RWPE2 (cell line): ENCODE results near the gene CCDC51.

Source experiments
- ATAC-seq: fragments of 200-7000 bp; cut with Tn5 transposase; 3 replicates; pipeline ENCODE4 v1.9.1; 2021; ENCODE audit warnings: low read depth
- DNase-seq: peaks from one replicate; pipeline ENCODE4 v3.0.0-alpha.2; 2020; ENCODE audit warnings: low spot score
- H3K27ac ChIP-seq: fragments of 450-650 bp; 2 replicates; pipeline ENCODE4 v1.5.1; 2017; ENCODE audit warnings: mild to moderate bottlenecking; ENCODE audit not compliant: poor library complexity, severe bottlenecking
- H3K27me3 ChIP-seq: fragments of 250-450 bp; sonication (Bioruptor Pico); 2 replicates; pipeline ENCODE4 v1.5.1; 2021; ENCODE audit warnings: mild to moderate bottlenecking, moderate library complexity; ENCODE audit not compliant: insufficient read depth, poor library complexity, severe bottlenecking
- H3K36me3 ChIP-seq: fragments of 250-450 bp; sonication (Bioruptor Pico); 2 replicates; pipeline ENCODE4 v1.5.1; 2020; ENCODE audit warnings: low read depth, mild to moderate bottlenecking, moderate library complexity
- H3K4me1 ChIP-seq: fragments of 250-450 bp; sonication (Bioruptor Pico); 2 replicates; pipeline ENCODE4 v1.5.1; 2021; ENCODE audit warnings: mild to moderate bottlenecking, moderate library complexity; ENCODE audit not compliant: insufficient read depth, poor library complexity, severe bottlenecking
- H3K4me3 ChIP-seq: fragments of 250-450 bp; sonication (Bioruptor Pico); 2 replicates; pipeline ENCODE4 v1.5.1; 2021; ENCODE audit warnings: mild to moderate bottlenecking, moderate library complexity; ENCODE audit not compliant: severe bottlenecking
- H3K9me3 ChIP-seq: fragments of 250-450 bp; sonication (Bioruptor Pico); 2 replicates; pipeline ENCODE4 v1.5.1; 2021; ENCODE audit warnings: mild to moderate bottlenecking, moderate library complexity; ENCODE audit not compliant: severe bottlenecking
- TF ChIP-seq, protein P1 (sequence below): fragments of 450-650 bp; IDR thresholded peaks from one replicate; pipeline ENCODE4 v1.5.1; 2017; ENCODE audit warnings: mild to moderate bottlenecking, moderate library complexity; ENCODE audit not compliant: poor library complexity, severe bottlenecking

CCDC51 gene

DNA sequence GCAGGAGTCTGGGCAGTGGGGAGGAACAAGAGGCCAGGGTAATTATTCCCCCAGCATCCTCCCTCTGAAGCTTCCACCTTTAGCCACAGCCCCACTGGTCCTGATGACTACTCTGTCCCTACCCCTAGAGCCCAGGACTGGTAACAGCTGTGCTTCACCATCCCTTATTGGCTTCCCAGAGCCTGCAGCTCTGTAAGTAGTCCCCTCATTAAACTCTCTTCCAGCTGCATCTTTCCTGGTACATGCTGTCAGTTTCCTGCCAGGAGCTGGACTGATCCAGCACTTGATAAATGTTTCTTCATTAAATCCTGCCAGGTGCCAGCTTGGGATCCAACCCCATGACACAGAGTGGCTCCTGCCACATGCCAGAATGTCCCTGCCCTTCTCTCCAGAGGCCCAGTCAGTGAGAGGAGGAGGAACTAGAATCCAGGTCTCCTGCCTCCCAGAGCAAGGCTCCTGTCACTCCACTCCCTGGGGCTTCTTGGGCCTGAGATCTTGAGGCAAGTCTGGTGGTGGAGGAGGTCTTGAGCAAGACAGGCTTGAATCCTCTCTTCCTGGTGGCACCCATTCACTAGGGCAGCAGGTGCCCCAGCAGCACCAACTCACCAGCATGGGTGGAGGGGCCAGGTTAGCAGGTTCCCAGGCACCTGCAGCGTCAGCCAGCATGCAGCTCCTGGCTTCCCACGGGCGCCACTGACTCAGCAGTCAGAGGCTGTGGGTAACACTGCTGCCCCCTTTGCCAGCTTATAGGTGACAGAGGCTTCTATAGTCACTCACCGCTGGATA, 40.3 kb downstream of the CCDC51 start:
- Histone ChIP-seq H3K9me3 (no peaks in the 10 kb centered on the region), H3K27me3 (no peaks in the 10 kb centered on the region), H3K27ac (no peak overlapping the region), H3K4me1 (peaks cover 15% of the 10 kb centered on the region), H3K36me3 (peaks cover 33% of the 10 kb centered on the region), H3K4me3 (no peak overlapping the region)
- DNase-seq (peak; percentile 42), ATAC-seq (peak; percentile 5; the same call in 1 of the 3 replicates)
- TF ChIP-seq, protein P1, sequence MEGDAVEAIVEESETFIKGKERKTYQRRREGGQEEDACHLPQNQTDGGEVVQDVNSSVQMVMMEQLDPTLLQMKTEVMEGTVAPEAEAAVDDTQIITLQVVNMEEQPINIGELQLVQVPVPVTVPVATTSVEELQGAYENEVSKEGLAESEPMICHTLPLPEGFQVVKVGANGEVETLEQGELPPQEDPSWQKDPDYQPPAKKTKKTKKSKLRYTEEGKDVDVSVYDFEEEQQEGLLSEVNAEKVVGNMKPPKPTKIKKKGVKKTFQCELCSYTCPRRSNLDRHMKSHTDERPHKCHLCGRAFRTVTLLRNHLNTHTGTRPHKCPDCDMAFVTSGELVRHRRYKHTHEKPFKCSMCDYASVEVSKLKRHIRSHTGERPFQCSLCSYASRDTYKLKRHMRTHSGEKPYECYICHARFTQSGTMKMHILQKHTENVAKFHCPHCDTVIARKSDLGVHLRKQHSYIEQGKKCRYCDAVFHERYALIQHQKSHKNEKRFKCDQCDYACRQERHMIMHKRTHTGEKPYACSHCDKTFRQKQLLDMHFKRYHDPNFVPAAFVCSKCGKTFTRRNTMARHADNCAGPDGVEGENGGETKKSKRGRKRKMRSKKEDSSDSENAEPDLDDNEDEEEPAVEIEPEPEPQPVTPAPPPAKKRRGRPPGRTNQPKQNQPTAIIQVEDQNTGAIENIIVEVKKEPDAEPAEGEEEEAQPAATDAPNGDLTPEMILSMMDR: no peak

DNA sequence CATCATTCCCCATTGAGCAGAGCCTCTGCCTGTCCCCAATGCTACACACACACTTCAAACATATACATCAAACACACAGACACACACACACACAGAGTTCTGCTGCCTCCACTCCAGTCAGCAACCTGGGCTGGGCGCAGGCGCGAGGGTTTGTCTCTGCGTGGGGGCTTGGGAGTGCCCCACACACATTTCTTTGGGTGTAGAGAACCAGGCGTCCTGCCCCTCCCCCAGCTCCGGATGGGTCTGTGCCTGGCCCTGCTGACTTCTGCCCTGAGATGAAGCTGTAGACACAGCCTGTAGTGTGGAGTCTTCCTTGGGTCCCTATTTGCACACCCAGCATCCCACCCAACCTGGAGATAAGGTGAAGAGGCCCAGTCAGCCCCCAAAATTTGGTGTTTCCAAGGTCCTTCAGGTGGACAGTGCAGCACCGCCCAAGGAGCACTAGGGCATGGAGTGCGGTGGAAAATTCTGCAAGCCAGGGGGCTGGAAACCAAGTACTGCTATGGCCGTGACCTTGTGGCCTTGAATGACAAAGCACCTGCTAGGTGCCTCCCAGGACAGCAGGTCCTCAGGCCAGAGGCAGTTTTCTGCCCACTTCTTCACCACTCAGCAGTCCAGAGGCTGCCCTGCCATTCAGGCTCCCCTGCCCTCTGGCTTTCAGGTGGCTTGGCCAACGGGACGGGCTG, 41.1 kb downstream of the CCDC51 start:
- ATAC-seq: no peak

DNA sequence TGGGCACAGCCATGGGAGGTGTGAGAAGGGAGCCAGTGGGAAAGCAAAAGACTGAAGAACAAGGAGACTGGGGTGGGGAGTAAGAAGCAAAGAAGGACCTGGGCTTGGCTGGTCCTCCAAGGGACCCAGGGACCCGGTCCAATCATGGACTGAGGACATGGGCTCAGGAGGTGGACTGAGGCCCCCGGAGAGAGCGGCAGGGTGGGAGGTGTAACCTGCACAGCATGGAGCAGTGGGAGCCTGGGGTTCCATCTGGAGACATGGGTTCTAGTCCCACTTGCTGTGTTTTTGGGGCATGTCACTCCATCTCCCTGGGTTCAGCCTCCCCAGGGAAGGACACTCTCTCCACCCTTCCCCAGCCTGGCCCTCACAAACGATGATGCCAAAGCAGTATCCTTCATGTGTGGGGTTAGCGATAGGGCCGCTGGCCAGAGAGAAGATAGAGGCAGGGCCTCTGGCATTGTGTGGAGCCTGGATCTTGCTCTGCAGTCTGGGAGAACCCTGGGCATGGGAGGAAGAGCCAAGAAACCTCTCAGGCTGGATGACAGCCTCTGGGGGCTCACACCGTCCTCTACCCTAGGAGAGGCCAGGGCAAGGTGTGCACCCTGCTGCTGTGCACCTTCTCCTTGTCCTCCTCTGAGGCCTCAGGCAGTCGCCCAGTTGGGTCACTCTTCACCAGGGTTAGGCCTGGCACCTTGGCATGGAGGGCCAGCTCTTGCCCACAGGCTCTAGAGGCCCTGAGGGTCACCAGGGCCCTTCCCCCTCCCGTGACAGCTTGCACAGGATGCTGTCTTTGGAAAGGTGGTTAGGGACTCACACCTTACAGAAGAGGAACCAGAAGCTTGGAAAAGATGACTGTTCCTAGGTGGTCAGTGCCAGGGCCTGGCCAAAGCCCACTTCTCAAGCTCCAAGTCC, 41.9 kb downstream of the CCDC51 start:
- Histone ChIP-seq H3K9me3 (no peaks in the 10 kb centered on the region), H3K27ac (no peak overlapping the region), H3K27me3 (no peaks in the 10 kb centered on the region), H3K4me3 (no peak overlapping the region), H3K36me3 (peaks cover 20% of the 10 kb centered on the region), H3K4me1 (peaks cover 15% of the 10 kb centered on the region)
- TF ChIP-seq, protein P1: no peak
- ATAC-seq (no peak), DNase-seq (no peak)

More for the DNA sequence above, 41.1 kb downstream of the CCDC51 start:
- Histone ChIP-seq H3K9me3 (no peaks in the 10 kb centered on the region), H3K27me3 (no peaks in the 10 kb centered on the region), H3K36me3 (peaks cover 27% of the 10 kb centered on the region), H3K27ac (no peak overlapping the region), H3K4me1 (peaks cover 15% of the 10 kb centered on the region), H3K4me3 (no peak overlapping the region)
- TF ChIP-seq, protein P1: no peak
- DNase-seq: no peak

DNA sequence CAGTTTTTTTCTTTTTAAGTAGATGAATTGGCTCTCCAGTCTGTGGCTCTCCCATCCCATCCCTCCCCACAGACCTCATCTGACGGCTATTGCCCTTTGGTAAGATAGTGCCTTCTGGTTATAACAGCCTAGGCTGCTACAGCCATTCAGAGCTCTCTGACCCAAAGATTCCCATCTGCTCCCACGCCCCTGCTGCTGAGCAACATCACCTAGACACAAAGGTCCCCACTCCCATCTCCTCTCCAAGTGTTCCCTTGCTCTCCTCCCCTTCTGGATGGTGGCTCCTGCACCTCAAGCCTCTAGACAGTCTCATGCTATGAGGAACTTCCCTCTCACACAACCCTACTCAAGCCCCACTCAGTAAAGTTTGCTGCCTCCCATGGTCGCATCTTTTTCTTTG, 44.2 kb downstream of the CCDC51 start:
- ATAC-seq (no peak), DNase-seq (no peak)
- H3K4me1 ChIP-seq: no peaks in the 10 kb centered on the region
- TF ChIP-seq, protein P1: no peak
- H3K9me3 ChIP-seq: no peaks in the 10 kb centered on the region
- H3K27ac ChIP-seq: no peak overlapping the region
- peaks cover under 1% of the 10 kb centered on the region; the same call in 1 of the 2 replicates for H3K36me3 ChIP-seq
- no peak overlapping the region for H3K4me3 ChIP-seq
- H3K27me3 ChIP-seq: no peaks in the 10 kb centered on the region
